ENCODE results near the gene ZMYND10.

Gene ZMYND10

GRCh38 chr3:50370594-50370993, 25.1 kb upstream of the ZMYND10 start:
- no peak for DNase-seq

GRCh38 chr3:50369012-50369670, 23.6 kb upstream of the ZMYND10 start:
- DNase-seq = no peak

- no peak for DNase-seq
These were observed 20.3 kb upstream of the ZMYND10 start for GRCh38 chr3:50365842-50366220.

GRCh38 chr3:50365080-50365841, 19.7 kb upstream of the ZMYND10 start:
- DNase-seq = peak; percentile 95

- no peak for DNase-seq
These were observed 19.1 kb upstream of the ZMYND10 start for GRCh38 chr3:50364573-50365079.

GRCh38 chr3:50359760-50360110, 14.2 kb upstream of the ZMYND10 start:
- DNase-seq = no peak

GRCh38 chr3:50358911-50359759, 13.6 kb upstream of the ZMYND10 start, which contains the start of gene TMEM115:
TMEM115 (minus strand) TSS chr3:50359521; CDS start chr3:50359063, 458 bp downstream.
- peak; percentile 98 for DNase-seq

- no peak for DNase-seq
These were observed 12.9 kb upstream of the ZMYND10 start for GRCh38 chr3:50358355-50358910.

- DNase-seq = no peak
These were observed 11.9 kb upstream of the ZMYND10 start for GRCh38 chr3:50357481-50357880.

GRCh38 chr3:50356553-50356952, 11.0 kb upstream of the ZMYND10 start:
- no peak for DNase-seq

GRCh38 chr3:50355829-50356552, 10.5 kb upstream of the ZMYND10 start:
- no peak for DNase-seq

- DNase-seq = no peak
These were observed 9.3 kb upstream of the ZMYND10 start for GRCh38 chr3:50354850-50355249.

GRCh38 chr3:50354186-50354764, 8.7 kb upstream of the ZMYND10 start:
- no peak for DNase-seq

- DNase-seq = no peak
These were observed 7.9 kb upstream of the ZMYND10 start for GRCh38 chr3:50353245-50354004.

- no peak for DNase-seq
These were observed 7.2 kb upstream of the ZMYND10 start for GRCh38 chr3:50352781-50353180.

GRCh38 chr3:50351323-50351697, 5.8 kb upstream of the ZMYND10 start:
- DNase-seq = no peak

- DNase-seq = peak; percentile 98
These were observed 5.2 kb upstream of the ZMYND10 start, which contains the start of the genes CYB561D2 and NPRL2 for GRCh38 chr3:50350527-50351322. CYB561D2 (plus strand) TSS chr3:50350862; CDS start chr3:50351434, 572 bp downstream. NPRL2 (minus strand) TSS chr3:50350775; CDS start chr3:50350652, 123 bp downstream.

- no peak for DNase-seq
These were observed 4.6 kb upstream of the ZMYND10 start for GRCh38 chr3:50350213-50350526.

- peak; percentile 82 for DNase-seq
These were observed 1.8 kb upstream of the ZMYND10 start for GRCh38 chr3:50347187-50347813.

GRCh38 chr3:50345008-50345407, 524 bp downstream of the ZMYND10 start:
- DNase-seq = no peak
